ENCODE data around the gene NRXN3.

NRXN3 gene

GRCh38 chr14:79693935-79694334, 1523.8 kb downstream of the NRXN3 start:
- Histone ChIP-seq H3K36me3 (ENCODE audit: control insufficient read depth, insufficient read depth, low read length) (no peaks in the 10 kb centered on the region), H3K9me3 (ENCODE audit: control insufficient read depth, low read length) (no peaks in the 10 kb centered on the region), H3K4me3 (ENCODE audit: insufficient read depth, low read depth, low read length) (no peak overlapping the region), H3K27ac (ENCODE audit: insufficient read depth, low read depth, low read length, poor library complexity, severe bottlenecking) (no peak overlapping the region), H3K4me1 (ENCODE audit: control insufficient read depth, insufficient read depth, low read length) (no peaks in the 10 kb centered on the region), H3K27me3 (ENCODE audit: control insufficient read depth, insufficient read depth, low read length, poor library complexity, severe bottlenecking) (no peaks in the 10 kb centered on the region)
- WGBS, 2 experiments: 83 to 100% methylated on average over 1 of the region's 1 CpG

- WGBS, 2 experiments: 92% methylated on average over 1 of the region's 1 CpG; no CpG with 5 or more reads in 1 of the 2 experiments
- H3K36me3 ChIP-seq (ENCODE audit: control insufficient read depth, insufficient read depth, low read length): no peaks in the 10 kb centered on the region
- no peaks in the 10 kb centered on the region for H3K4me1 ChIP-seq (ENCODE audit: control insufficient read depth, insufficient read depth, low read length)
- no peak overlapping the region for H3K27ac ChIP-seq (ENCODE audit: insufficient read depth, low read depth, low read length, poor library complexity, severe bottlenecking)
- H3K4me3 ChIP-seq (ENCODE audit: insufficient read depth, low read depth, low read length): no peak overlapping the region
- no peaks in the 10 kb centered on the region for H3K27me3 ChIP-seq (ENCODE audit: control insufficient read depth, insufficient read depth, low read length, poor library complexity, severe bottlenecking)
- no peaks in the 10 kb centered on the region for H3K9me3 ChIP-seq (ENCODE audit: control insufficient read depth, low read length)
These were observed 1525.1 kb downstream of the NRXN3 start for GRCh38 chr14:79695307-79695706.

- H3K27ac ChIP-seq (ENCODE audit: insufficient read depth, low read depth, low read length, poor library complexity, severe bottlenecking): no peak overlapping the region
- H3K9me3 ChIP-seq (ENCODE audit: control insufficient read depth, low read length): no peaks in the 10 kb centered on the region
- no peaks in the 10 kb centered on the region for H3K36me3 ChIP-seq (ENCODE audit: control insufficient read depth, insufficient read depth, low read length)
- no peak overlapping the region for H3K4me3 ChIP-seq (ENCODE audit: insufficient read depth, low read depth, low read length)
- H3K27me3 ChIP-seq (ENCODE audit: control insufficient read depth, insufficient read depth, low read length, poor library complexity, severe bottlenecking): no peaks in the 10 kb centered on the region
- no peaks in the 10 kb centered on the region for H3K4me1 ChIP-seq (ENCODE audit: control insufficient read depth, insufficient read depth, low read length)
- WGBS, 2 experiments: no CpG with 5 or more reads among the region's 1 CpG
These were observed 1528.1 kb downstream of the NRXN3 start for GRCh38 chr14:79698298-79698711.

GRCh38 chr14:79699206-79699605, 1529.0 kb downstream of the NRXN3 start:
- Histone ChIP-seq H3K36me3 (ENCODE audit: control insufficient read depth, insufficient read depth, low read length) (no peaks in the 10 kb centered on the region), H3K4me1 (ENCODE audit: control insufficient read depth, insufficient read depth, low read length) (no peaks in the 10 kb centered on the region), H3K27ac (ENCODE audit: insufficient read depth, low read depth, low read length, poor library complexity, severe bottlenecking) (no peak overlapping the region), H3K4me3 (ENCODE audit: insufficient read depth, low read depth, low read length) (no peak overlapping the region), H3K27me3 (ENCODE audit: control insufficient read depth, insufficient read depth, low read length, poor library complexity, severe bottlenecking) (no peaks in the 10 kb centered on the region), H3K9me3 (ENCODE audit: control insufficient read depth, low read length) (no peaks in the 10 kb centered on the region)
- 96% methylated on average over 2 of the region's 2 CpGs for WGBS, 2 experiments

- H3K9me3 ChIP-seq (ENCODE audit: control insufficient read depth, low read length): no peaks in the 10 kb centered on the region
- no peak overlapping the region for H3K27ac ChIP-seq (ENCODE audit: insufficient read depth, low read depth, low read length, poor library complexity, severe bottlenecking)
- no peaks in the 10 kb centered on the region for H3K27me3 ChIP-seq (ENCODE audit: control insufficient read depth, insufficient read depth, low read length, poor library complexity, severe bottlenecking)
- H3K4me3 ChIP-seq (ENCODE audit: insufficient read depth, low read depth, low read length): no peak overlapping the region
- no peaks in the 10 kb centered on the region for H3K4me1 ChIP-seq (ENCODE audit: control insufficient read depth, insufficient read depth, low read length)
- no peaks in the 10 kb centered on the region for H3K36me3 ChIP-seq (ENCODE audit: control insufficient read depth, insufficient read depth, low read length)
These were observed 1531.2 kb downstream of the NRXN3 start for GRCh38 chr14:79701371-79701770.

- Histone ChIP-seq H3K4me3 (ENCODE audit: insufficient read depth, low read depth, low read length) (no peak overlapping the region), H3K4me1 (ENCODE audit: control insufficient read depth, insufficient read depth, low read length) (no peaks in the 10 kb centered on the region), H3K9me3 (ENCODE audit: control insufficient read depth, low read length) (no peaks in the 10 kb centered on the region), H3K27ac (ENCODE audit: insufficient read depth, low read depth, low read length, poor library complexity, severe bottlenecking) (no peak overlapping the region), H3K36me3 (ENCODE audit: control insufficient read depth, insufficient read depth, low read length) (no peaks in the 10 kb centered on the region), H3K27me3 (ENCODE audit: control insufficient read depth, insufficient read depth, low read length, poor library complexity, severe bottlenecking) (no peaks in the 10 kb centered on the region)
- WGBS, 2 experiments: 92 to 94% methylated on average over 1 of the region's 1 CpG
These were observed 1532.0 kb downstream of the NRXN3 start for GRCh38 chr14:79702197-79702596.

- no peaks in the 10 kb centered on the region for H3K36me3 ChIP-seq (ENCODE audit: control insufficient read depth, insufficient read depth, low read length)
- WGBS, 2 experiments: 95% methylated on average over 6 to 7 of the region's 7 CpGs
- H3K27ac ChIP-seq (ENCODE audit: insufficient read depth, low read depth, low read length, poor library complexity, severe bottlenecking): no peak overlapping the region
- no peak overlapping the region for H3K4me3 ChIP-seq (ENCODE audit: insufficient read depth, low read depth, low read length)
- no peaks in the 10 kb centered on the region for H3K4me1 ChIP-seq (ENCODE audit: control insufficient read depth, insufficient read depth, low read length)
- no peaks in the 10 kb centered on the region for H3K27me3 ChIP-seq (ENCODE audit: control insufficient read depth, insufficient read depth, low read length, poor library complexity, severe bottlenecking)
- H3K9me3 ChIP-seq (ENCODE audit: control insufficient read depth, low read length): no peaks in the 10 kb centered on the region
These were observed 1533.0 kb downstream of the NRXN3 start for GRCh38 chr14:79703209-79703608.

GRCh38 chr14:79704041-79704807, 1534.1 kb downstream of the NRXN3 start:
- Histone ChIP-seq H3K9me3 (ENCODE audit: control insufficient read depth, low read length) (no peaks in the 10 kb centered on the region), H3K36me3 (ENCODE audit: control insufficient read depth, insufficient read depth, low read length) (no peaks in the 10 kb centered on the region), H3K4me1 (ENCODE audit: control insufficient read depth, insufficient read depth, low read length) (no peaks in the 10 kb centered on the region), H3K27me3 (ENCODE audit: control insufficient read depth, insufficient read depth, low read length, poor library complexity, severe bottlenecking) (no peaks in the 10 kb centered on the region), H3K27ac (ENCODE audit: insufficient read depth, low read depth, low read length, poor library complexity, severe bottlenecking) (no peak overlapping the region), H3K4me3 (ENCODE audit: insufficient read depth, low read depth, low read length) (no peak overlapping the region)
- WGBS, 2 experiments: 92 to 95% methylated on average over 5 to 6 of the region's 6 CpGs

- Histone ChIP-seq H3K9me3 (ENCODE audit: control insufficient read depth, low read length) (no peaks in the 10 kb centered on the region), H3K27ac (ENCODE audit: insufficient read depth, low read depth, low read length, poor library complexity, severe bottlenecking) (no peak overlapping the region), H3K36me3 (ENCODE audit: control insufficient read depth, insufficient read depth, low read length) (no peaks in the 10 kb centered on the region), H3K27me3 (ENCODE audit: control insufficient read depth, insufficient read depth, low read length, poor library complexity, severe bottlenecking) (no peaks in the 10 kb centered on the region), H3K4me1 (ENCODE audit: control insufficient read depth, insufficient read depth, low read length) (no peaks in the 10 kb centered on the region), H3K4me3 (ENCODE audit: insufficient read depth, low read depth, low read length) (no peak overlapping the region)
- 95% methylated on average over 10 to 11 of the region's 11 CpGs for WGBS, 2 experiments
These were observed 1535.1 kb downstream of the NRXN3 start for GRCh38 chr14:79705126-79705894.

GRCh38 chr14:79706382-79706781, 1536.2 kb downstream of the NRXN3 start:
- no peaks in the 10 kb centered on the region for H3K9me3 ChIP-seq (ENCODE audit: control insufficient read depth, low read length)
- H3K4me1 ChIP-seq (ENCODE audit: control insufficient read depth, insufficient read depth, low read length): no peaks in the 10 kb centered on the region
- 86 to 100% methylated on average over 2 of the region's 2 CpGs for WGBS, 2 experiments
- H3K27ac ChIP-seq (ENCODE audit: insufficient read depth, low read depth, low read length, poor library complexity, severe bottlenecking): no peak overlapping the region
- H3K36me3 ChIP-seq (ENCODE audit: control insufficient read depth, insufficient read depth, low read length): no peaks in the 10 kb centered on the region
- no peak overlapping the region for H3K4me3 ChIP-seq (ENCODE audit: insufficient read depth, low read depth, low read length)
- H3K27me3 ChIP-seq (ENCODE audit: control insufficient read depth, insufficient read depth, low read length, poor library complexity, severe bottlenecking): no peaks in the 10 kb centered on the region
